NCI-H345 treated with DMSO at 0.1 percent for 48 hours (cell line): ENCODE data around the gene GPATCH8.
A peak's percentile ranks its signal among the peaks of the same experiment; 100 is the strongest.
"Not testable (repeated sequence)": the region's sequence is repeated elsewhere in the genome, so short reads cannot be mapped to it uniquely, and the experiment has no call there.

Experiments
- DNase-seq: peaks from one replicate; lab custom pipeline; 2025; ENCODE audit not compliant: unreplicated experiment; lab: John Stamatoyannopoulos, UW

Gene GPATCH8

DNA sequence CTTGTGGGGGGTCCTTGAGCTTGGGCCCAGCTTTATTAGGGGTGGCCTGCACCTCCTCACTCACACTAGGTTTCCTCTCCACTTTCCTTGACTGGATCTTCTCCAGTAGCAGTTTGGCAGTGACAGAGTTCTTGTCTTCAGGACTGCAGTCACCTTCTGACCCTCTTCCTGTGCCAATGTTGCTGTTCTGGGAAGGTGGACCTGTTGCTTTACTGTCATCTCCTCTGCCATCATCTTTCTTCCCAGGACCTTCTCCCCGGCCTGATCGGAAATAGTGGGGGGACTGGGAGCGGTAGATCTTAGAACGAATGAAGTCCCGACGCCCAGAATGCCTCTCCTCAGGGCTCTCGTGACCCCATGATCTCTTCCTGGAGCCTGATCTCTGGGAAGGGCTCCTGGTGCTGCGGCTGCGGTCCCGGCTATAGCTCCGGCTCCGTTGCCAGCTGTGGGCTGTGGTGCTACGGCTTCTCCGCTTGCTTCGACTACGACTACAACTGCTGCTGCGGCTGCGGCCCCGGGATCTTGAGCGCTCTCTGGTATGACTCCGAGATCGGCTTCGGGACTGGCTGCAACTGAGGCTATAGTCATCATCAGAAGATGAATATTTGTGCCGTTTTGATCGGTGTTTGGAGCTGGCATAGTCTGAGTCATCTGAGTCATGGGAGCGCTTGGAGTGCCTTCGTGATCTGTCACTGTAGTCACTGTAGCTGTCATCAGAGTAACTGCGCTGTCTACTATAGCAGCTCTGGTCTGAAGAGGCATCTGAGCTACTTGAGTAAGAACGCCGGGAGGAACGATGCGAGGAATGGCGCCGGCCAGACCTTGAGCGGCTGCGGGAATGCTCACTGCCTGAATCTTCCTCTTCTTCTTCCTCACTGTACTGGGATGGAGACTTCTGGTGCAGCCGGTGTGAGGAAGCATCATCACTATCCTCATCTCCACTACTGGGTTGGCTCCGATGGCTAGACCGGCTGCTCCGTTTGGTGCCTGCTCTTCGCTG is 104.2 kb downstream of the GPATCH8 start:
- DNase-seq = no peak

GRCh38 chr17:44397479-44398440 is 105.4 kb downstream of the GPATCH8 start:
- no peak for DNase-seq

DNA sequence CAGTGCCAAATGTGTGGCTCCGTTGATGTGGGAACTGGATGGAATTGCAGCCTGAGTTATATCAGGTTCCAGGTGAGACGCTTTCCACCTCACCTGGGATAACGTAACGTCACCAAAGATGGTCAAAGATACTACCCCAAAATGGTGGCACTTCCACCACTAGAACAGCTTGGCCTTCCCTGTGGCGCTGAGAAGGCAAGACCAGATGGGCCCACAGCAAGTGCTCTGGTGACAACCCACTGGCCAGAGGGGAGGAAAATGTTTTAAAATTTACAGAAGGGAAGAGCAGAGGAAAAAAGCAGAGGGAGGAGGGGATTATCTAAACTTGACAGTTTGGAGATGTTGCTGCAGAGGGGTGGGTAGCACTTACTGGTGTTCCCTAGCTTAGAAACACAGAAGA is 106.3 kb downstream of the GPATCH8 start:
- DNase-seq = no peak

DNA sequence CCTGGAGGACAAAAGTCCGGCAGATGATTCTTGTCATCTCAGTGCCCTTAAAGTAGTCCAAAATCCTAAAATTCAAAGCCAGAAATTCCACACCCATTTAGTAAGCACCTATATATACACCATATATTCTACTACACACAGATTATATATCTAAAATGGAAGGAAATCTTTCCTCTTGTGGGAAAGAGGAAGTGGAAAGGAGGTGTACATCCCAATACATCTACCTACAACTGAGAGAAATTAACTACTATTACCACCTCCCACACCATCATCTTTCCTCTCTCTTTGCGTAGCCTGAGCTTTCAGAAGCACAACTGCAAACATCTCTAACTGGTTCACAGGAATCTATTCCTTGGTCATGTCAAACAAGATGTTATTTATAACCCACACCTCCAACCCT is 108.4 kb downstream of the GPATCH8 start:
- no peak for DNase-seq

GRCh38 chr17:44394112-44394511 is 109.1 kb downstream of the GPATCH8 start:
- not testable (repeated sequence) for DNase-seq

DNA sequence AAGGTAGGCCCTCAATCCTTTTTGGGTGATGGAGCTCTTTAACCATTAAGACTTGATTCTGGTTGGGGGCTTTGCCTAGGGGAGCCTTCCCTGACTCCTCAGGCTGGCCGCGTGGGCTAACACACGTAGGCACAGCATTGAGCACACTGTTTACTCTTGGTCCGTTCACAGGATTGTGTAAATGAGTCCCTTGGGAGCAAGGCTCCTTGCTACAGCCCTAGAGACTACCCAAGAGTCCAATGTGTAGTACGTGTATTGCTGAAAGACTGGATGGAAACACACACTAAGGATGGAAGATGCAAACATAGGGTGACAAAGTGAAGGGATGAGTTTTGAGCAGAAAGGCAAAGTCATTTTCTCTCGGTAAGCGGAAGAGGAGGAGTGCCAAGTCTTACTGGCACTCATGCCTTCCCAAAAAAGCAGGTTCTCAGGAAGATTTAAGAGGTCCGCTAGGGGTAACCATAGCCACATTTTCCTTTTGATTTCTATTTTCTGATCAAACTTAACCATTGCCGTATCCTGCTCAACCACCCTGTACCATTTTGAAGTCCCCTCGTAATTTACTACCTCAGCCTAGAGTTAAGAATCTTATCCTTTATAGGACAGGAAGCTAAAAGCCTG is 112.8 kb downstream of the GPATCH8 start:
- no peak for DNase-seq

DNA sequence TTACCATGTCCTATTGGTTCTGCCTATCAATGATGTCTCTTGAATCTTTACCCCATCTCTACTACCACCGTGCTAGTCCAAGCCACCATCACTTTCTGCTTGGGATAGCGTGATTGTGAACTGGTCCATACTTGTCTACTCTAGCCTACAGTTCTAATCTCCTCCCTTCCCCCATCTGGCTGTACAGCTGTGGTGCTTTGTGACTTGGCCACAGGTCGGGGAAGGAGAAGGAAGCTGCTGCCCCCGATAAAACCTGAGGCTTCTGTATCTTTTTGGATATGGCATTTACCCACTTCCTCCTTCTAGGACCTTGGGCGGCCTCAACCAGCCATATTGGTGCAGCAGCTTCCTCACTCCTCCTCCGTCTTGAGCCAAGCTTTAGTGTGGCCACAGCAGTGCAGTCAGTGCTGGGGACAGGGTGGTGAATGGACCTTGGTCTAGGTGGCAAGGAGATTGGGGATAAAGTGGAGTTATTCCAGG is 113.4 kb downstream of the GPATCH8 start:
- no peak for DNase-seq

- no peak for DNase-seq
Observed at GRCh38 chr17:44389281-44389680, 113.9 kb downstream of the GPATCH8 start, which contains the start of gene ITGA2B. Gene ITGA2B, minus strand, starts transcription at chr17:44389649. Its CDS starts 176 bp downstream, at chr17:44389473.

DNA sequence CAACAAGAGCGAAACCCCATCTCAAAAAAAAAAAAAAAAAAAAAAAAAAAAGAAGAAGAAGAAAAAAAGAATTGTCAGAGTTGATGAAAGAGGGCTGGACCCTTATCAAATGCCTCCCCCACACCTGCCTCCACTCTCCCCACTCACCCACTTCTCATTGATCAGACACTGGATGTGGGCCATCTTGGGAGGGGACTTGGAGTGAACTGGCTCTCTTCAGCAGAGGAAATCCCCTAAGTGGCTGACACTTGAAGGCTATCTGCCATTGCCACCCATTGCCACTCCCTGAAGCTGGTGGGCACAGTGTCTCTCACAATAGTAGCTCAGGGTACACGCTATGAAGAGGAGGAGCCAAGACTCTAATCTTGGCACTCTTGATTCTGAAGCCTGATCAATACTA is 115.4 kb downstream of the GPATCH8 start:
- DNase-seq = no peak

DNA sequence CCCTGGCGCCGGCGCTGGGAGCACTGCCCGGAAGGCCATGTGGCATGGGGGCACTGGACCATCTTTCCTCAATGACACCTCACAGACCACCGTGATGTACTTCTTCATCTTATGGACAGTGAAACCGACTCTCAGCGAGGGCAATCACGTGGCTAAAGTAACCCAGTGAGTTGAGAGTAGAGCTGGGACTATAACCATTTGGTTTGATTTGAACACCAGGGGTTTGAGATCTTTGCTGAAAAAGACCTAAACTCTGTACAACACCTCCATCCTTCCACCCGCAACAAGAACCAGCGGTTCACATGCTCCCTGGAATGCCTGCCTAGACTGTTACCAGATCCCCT is 117.1 kb downstream of the GPATCH8 start:
- DNase-seq = no peak

DNA sequence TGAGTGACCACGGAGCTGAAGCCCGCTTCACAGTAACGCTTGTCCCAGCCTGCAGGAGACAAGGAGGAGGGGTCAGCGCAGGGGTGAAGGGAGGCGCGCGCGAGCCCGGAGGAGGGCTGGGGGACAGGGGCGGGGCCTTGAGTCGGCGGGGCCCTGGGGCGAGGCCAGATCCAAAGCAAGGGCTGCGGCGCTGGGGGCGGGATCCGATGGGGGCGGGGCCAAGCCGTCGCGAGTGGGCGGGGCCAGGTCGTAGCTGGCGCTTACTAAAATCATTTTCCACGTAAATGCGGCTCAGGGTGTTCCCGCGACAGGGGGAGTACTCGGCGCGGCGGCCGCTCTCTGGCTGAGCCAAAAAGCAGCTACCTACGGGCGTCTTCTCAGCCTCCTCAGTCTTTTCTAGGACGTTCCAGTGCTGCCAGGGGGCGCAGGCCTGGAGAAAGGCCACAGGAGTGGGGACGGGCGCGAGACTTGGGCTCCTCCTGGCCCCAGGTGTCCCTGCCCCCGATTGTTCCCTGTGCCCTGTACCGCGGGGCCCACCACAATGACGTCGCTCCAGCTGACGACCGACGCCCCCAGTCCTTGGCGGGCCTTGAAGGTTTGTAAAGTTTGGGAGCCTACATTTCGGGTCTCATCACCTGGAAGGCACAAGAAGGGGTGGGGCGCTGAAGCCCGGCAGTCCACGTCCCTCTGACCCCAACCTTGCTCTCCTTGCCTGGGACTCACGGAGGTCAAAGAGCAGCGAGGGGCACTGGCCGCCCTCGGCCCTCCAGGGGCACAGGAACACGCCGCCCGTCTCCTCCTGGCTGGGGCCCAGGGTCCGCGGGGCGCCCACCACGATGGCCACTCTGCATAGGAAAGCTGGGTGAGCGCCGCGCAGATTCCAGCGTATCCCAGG is 117.7 kb downstream of the GPATCH8 start:
- DNase-seq = peak; percentile 50

DNA sequence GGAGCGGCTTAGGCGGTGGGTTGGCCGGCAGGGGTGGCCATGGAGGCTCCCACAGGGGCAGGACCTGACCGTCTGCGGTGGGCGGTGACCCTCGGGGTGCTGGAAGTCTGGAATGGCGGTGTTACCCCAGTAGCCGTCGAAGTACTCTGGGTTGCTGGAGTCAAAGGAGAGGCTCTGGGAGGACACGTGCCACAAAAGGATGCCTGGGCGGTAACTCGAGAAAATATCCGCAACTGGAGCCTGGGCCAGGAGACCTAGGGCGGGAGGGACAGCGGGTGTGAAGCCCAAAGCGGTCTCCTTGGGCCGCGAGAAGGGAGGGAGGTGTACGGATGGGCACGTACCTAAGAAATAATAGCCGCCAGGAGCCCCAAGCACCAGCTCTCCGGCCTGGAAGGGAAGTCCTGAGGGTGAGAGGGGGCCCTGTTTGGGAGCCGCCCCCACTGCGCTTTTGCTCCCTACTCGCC is 118.4 kb downstream of the GPATCH8 start:
- no peak for DNase-seq

GRCh38 chr17:44384281-44384822 is 118.9 kb downstream of the GPATCH8 start:
- DNase-seq = no peak

DNA sequence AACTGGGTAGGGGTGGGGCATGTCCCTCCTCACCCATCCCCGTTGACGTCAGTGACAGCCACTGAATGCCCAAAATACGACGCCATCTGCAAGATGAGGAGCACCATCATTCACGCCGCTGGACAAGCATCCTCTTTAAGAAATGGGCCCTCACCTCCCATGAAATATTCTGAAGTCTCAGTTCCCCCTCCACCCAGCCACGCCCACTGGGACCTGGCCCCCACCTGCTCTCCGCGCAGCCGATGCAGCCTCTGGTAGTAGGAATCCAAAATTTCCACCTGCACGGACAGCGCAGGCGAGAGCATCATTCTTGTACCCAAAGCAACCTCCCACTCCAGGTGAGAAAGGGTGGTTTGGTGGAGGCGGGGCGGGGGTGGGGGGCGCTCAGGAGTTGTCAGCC is 119.3 kb downstream of the GPATCH8 start:
- no peak for DNase-seq

- no peak for DNase-seq
Observed at GRCh38 chr17:44383363-44383762, 119.8 kb downstream of the GPATCH8 start.

DNA sequence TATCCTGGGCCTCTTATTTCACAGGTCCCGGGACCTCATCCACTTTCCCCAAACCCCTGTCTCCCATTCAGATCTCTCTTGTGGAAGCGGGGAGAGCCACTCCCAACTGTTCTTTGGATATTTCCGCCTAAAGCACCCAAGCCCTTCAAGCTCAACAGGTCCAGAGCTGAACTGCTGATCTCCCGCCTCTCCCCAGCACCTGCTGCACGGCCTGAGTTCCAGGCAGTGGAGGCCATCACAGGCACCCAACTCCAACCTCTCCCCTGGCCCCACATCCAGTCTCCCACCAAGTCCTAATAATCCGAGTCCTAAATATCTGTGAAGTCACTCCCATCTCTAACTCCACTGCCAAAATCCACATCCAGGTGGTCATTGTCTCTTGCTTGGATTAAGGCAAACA is 120.3 kb downstream of the GPATCH8 start:
- DNase-seq = no peak

GRCh38 chr17:44381810-44382305 is 121.3 kb downstream of the GPATCH8 start:
- no peak for DNase-seq

DNA sequence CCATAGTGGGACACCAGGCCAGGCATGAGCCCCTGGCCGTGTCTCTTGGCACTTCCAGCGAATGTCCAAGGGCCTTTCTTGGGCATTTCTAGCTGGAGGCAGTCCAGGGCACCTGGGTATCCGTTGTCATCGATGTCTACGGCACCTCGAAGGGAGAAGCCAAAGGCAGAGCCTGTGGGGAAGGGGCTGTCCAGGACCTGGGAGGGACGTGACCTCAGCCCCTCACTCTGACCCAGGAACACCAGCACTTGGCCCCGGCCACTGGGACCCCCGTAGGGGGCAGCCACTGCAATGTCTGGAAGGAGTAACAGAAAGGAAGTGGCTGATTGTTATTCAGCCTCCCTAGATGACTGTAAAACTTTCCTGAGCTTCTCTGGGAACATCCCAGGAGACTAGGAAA is 122.4 kb downstream of the GPATCH8 start:
- no peak for DNase-seq

GRCh38 chr17:44379887-44380286 is 123.3 kb downstream of the GPATCH8 start:
- no peak for DNase-seq
